C4-2B (cell line): ENCODE measurements around the gene KCTD6.
A peak's percentile ranks its signal among the peaks of the same experiment; 100 is the strongest.

Source experiments
- ZFX ChIP-seq: fragments of 450-650 bp; IDR thresholded peaks from 2 replicates; pipeline ENCODE4 v1.6.1; 2017
- TF ChIP-seq, protein P1 (sequence below): fragments of 450-650 bp; conservative IDR thresholded peaks from 2 replicates; pipeline ENCODE4 v1.5.1; 2017; ENCODE audit warnings: mild to moderate bottlenecking

- TF ChIP-seq, protein P1, sequence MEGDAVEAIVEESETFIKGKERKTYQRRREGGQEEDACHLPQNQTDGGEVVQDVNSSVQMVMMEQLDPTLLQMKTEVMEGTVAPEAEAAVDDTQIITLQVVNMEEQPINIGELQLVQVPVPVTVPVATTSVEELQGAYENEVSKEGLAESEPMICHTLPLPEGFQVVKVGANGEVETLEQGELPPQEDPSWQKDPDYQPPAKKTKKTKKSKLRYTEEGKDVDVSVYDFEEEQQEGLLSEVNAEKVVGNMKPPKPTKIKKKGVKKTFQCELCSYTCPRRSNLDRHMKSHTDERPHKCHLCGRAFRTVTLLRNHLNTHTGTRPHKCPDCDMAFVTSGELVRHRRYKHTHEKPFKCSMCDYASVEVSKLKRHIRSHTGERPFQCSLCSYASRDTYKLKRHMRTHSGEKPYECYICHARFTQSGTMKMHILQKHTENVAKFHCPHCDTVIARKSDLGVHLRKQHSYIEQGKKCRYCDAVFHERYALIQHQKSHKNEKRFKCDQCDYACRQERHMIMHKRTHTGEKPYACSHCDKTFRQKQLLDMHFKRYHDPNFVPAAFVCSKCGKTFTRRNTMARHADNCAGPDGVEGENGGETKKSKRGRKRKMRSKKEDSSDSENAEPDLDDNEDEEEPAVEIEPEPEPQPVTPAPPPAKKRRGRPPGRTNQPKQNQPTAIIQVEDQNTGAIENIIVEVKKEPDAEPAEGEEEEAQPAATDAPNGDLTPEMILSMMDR: no peak
- 0 out of 2 replicates have a peak, but pooled peaks have one; percentile 19 for TF ChIP-seq ZFX
Measured at GRCh38 chr3:58492494-58492905, 604 bp downstream of the KCTD6 start.
